Neutrophil (primary cell): Measurements from ENCODE around the gene ERP27.

ENCODE experiments used
- H3K27ac ChIP-seq: fragments of 200-600 bp; sonication (generic); 2 replicates; pipeline ENCODE4 v1.5.1; 2016; ENCODE audit warnings: mild to moderate bottlenecking, moderate library complexity
- H3K27me3 ChIP-seq: fragments of 200-600 bp; sonication (generic); 2 replicates; pipeline ENCODE4 v1.6.0; 2016; ENCODE audit warnings: mild to moderate bottlenecking
- H3K36me3 ChIP-seq: fragments of 200-600 bp; sonication (generic); 2 replicates; pipeline ENCODE4 v1.5.1; 2017
- H3K4me1 ChIP-seq, 2 experiments: fragments of 200-600 bp in 1 of 2; sonication (generic) in 1 of 2; 1 replicate in 1 of 2; 2 replicates in 1 of 2; pipeline versions ENCODE4 v1.5.1 to v1.6.1; 2013 to 2016; ENCODE audit warnings: low read depth in 1 of 2, low read length in 1 of 2, mild to moderate bottlenecking in 1 of 2, moderate library complexity in 1 of 2; ENCODE audit not compliant: control insufficient read depth in 1 of 2, insufficient read depth in 1 of 2
- H3K4me3 ChIP-seq, 2 experiments: fragments of 200-600 bp in 1 of 2; sonication (generic) in 1 of 2; 1 replicate in 1 of 2; 2 replicates in 1 of 2; pipeline ENCODE4 v1.5.1; 2013 to 2016; ENCODE audit warnings: low read depth in 1 of 2, low read length in 1 of 2, mild to moderate bottlenecking in 1 of 2, moderate library complexity in 1 of 2
- H3K9me3 ChIP-seq: fragments of 200-600 bp; sonication (generic); 2 replicates; pipeline ENCODE4 v1.5.1; 2016
- TF ChIP-seq, protein P1 (sequence below): fragments of 200-600 bp; sonication (generic); IDR thresholded peaks from 2 replicates; pipeline ENCODE4 v1.5.1; 2016; ENCODE audit warnings: antibody characterized with exemption

Gene ERP27

DNA sequence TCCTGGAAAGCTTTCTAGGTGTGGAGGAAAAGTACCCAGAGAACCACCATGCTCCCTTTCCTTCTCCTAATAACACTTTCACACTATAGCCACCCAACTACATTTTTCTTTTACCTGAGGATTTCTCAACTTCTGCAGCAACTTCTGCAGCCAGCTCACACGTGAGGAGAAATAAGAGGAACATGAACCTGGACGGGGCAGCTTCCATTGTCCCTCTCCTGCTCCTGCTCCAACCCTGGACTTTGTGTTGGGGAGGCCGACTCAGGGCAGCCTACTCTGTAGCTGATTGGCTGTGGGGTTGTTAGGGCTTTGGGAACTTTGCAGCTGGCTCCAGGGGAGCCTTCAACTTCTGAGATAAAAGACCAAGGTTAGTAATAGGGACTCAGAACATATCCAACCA is at the start of gene ERP27:
Gene ERP27, minus strand, starts transcription at position 237 of the 400 bp plus-strand sequence. Its CDS starts 29 bp downstream, at position 208.
- peaks cover 64% of the 10 kb centered on the region for H3K36me3 ChIP-seq
- H3K27ac ChIP-seq = peak within 1 kb of the TSS; percentile 68
- TF ChIP-seq, protein P1, sequence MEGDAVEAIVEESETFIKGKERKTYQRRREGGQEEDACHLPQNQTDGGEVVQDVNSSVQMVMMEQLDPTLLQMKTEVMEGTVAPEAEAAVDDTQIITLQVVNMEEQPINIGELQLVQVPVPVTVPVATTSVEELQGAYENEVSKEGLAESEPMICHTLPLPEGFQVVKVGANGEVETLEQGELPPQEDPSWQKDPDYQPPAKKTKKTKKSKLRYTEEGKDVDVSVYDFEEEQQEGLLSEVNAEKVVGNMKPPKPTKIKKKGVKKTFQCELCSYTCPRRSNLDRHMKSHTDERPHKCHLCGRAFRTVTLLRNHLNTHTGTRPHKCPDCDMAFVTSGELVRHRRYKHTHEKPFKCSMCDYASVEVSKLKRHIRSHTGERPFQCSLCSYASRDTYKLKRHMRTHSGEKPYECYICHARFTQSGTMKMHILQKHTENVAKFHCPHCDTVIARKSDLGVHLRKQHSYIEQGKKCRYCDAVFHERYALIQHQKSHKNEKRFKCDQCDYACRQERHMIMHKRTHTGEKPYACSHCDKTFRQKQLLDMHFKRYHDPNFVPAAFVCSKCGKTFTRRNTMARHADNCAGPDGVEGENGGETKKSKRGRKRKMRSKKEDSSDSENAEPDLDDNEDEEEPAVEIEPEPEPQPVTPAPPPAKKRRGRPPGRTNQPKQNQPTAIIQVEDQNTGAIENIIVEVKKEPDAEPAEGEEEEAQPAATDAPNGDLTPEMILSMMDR = no peak
- H3K4me3 ChIP-seq = no peak within 1 kb of the TSS
- peaks cover 18 to 21% of the 10 kb centered on the region in 2 experiments for H3K4me1 ChIP-seq
- no peaks in the 10 kb centered on the region for H3K9me3 ChIP-seq
- H3K27me3 ChIP-seq = no peaks in the 10 kb centered on the region

DNA sequence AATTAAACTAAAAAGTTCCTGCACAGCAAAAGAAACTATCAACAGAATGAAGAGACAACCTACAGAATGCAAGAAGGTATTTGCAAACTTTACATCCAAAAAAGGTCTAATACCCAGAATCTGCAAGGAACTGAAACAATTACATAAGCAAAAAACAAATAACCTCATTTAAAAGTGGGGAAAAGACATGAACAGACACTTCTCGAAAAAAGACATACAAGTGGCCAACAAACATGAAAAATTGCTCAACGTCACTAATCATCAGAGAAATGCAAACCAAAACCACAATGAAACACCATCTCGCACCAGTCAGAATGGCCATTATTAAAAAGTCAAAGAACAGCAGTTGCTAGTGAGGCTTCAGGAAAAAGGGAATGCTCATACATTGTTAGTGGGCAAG is 49.7 kb upstream of the ERP27 start:
- Histone ChIP-seq H3K27ac (no peak overlapping the region), H3K36me3 (no peaks in the 10 kb centered on the region), H3K4me3 (no peak overlapping the region), H3K27me3 (no peaks in the 10 kb centered on the region), H3K9me3 (no peaks in the 10 kb centered on the region), H3K4me1 (peaks cover 53 to 66% of the 10 kb centered on the region in 2 experiments)
- TF ChIP-seq, protein P1 = no peak

DNA sequence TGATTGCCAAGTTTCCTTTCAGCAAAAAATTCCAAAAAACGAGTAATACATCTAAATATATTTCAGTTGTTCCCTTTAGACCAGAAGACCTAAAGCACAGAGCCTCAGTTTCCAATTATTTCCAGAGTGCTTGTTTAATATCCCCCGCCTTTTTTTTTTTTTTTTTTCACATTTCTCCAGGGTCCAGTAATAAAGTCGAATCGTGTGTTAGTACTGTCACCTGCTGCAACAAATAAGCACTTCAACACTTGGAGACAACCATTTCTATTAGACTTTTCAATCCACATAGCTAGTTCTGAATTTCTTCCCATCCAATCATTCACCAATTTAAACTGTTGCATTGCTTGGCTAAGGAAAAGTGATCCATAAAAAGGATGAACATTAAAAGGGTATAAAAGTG is 48.1 kb upstream of the ERP27 start:
- Histone ChIP-seq H3K9me3 (no peaks in the 10 kb centered on the region), H3K27me3 (no peaks in the 10 kb centered on the region), H3K4me3 (no peak overlapping the region), H3K4me1 (peaks cover 58 to 72% of the 10 kb centered on the region in 2 experiments), H3K27ac (no peak overlapping the region), H3K36me3 (no peaks in the 10 kb centered on the region)
- TF ChIP-seq, protein P1 = no peak

DNA sequence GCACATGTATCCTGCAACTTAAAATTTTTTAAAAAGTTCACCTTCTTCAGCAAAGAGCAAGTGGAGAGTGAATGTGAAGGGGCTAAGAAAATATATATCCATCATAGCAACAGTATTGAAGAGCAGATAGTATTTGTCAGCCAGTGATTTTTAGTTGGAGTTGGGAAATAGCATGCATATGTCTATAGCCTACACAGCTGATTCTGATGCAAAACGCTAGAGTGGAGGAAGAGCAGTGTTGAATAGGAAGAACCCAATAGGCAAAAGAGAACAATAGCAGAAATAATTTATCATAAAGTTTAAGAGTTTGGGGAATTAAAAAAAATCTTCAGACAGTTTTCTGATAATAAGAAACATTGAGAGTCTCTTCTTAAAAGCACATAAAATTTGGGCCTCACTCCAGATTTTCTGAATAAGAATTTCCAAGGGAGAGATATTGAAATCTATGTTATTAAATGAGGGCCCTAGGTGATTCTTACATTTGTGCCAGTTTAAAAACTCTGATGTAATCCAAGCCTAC is 46.5 kb upstream of the ERP27 start:
- Histone ChIP-seq H3K4me3 (no peak overlapping the region), H3K4me1 (peaks cover 74 to 85% of the 10 kb centered on the region in 2 experiments), H3K27ac (peak overlapping the region; percentile 82), H3K36me3 (no peaks in the 10 kb centered on the region), H3K27me3 (no peaks in the 10 kb centered on the region), H3K9me3 (no peaks in the 10 kb centered on the region)
- TF ChIP-seq, protein P1 = no peak

DNA sequence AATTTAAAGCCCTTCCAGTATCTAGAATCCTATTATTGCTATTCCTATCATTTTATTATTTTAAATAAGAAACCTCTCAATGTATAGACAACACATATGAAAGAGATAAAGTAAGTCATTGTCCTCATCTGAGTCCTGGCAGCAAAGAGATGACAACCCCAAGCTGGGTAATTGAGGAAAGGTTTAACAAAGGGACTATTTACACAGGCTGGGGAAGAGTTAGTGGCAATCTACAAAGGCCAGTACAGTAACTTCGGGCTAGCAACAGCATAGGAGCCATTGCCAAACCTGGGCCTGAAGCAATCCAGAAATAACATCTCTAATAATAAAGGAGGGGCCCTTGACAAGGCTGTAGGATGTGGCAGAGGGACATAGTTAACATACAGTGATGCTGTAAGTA is 45.7 kb upstream of the ERP27 start:
- no peaks in the 10 kb centered on the region for H3K9me3 ChIP-seq
- peaks cover 75 to 85% of the 10 kb centered on the region in 2 experiments for H3K4me1 ChIP-seq

More for the DNA sequence above, 45.7 kb upstream of the ERP27 start:
- peak overlapping the region in 1 of 2 experiments; percentile 8 for H3K4me3 ChIP-seq
- TF ChIP-seq, protein P1 = no peak
- H3K27ac ChIP-seq = peak overlapping the region; percentile 82
- no peaks in the 10 kb centered on the region for H3K36me3 ChIP-seq
- H3K27me3 ChIP-seq = no peaks in the 10 kb centered on the region
